Ramos (cell line): ENCODE data around the gene SIMC1.

Experiments
- in situ Hi-C: fragments of 300-500 bp; cut with MboI; formaldehyde crosslinking; loops from one replicate; pipeline ENCODE4 v1.14.3; 2022; ENCODE audit warnings: low sequenced_read_pairs; ENCODE audit not compliant: unreplicated experiment

The SIMC1 gene

DNA sequence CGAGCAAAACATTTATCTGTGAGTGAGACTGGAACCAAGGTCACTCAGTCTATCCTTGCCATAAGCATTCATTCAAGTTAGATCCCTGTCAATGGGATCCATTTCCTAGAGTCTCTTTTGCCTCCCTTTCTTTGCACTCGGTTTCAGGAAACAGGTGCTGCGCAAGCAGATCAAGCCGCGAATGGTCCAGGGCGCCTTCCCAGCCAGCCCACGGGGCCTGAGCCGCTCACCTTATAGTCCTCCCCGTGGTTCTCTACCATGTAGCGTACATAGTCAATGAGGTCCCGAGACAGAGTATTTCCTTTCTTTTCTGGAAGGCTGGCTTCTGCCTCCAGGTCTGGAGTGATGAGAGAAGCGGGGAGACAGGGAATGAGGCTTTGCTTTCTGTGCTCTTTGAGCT, 146.8 kb downstream of the SIMC1 start:
- in situ Hi-C loops, result no loop called here

GRCh38 chr5:176386491-176386890, 148.3 kb downstream of the SIMC1 start:
- in situ Hi-C loops, result no loop called here

DNA sequence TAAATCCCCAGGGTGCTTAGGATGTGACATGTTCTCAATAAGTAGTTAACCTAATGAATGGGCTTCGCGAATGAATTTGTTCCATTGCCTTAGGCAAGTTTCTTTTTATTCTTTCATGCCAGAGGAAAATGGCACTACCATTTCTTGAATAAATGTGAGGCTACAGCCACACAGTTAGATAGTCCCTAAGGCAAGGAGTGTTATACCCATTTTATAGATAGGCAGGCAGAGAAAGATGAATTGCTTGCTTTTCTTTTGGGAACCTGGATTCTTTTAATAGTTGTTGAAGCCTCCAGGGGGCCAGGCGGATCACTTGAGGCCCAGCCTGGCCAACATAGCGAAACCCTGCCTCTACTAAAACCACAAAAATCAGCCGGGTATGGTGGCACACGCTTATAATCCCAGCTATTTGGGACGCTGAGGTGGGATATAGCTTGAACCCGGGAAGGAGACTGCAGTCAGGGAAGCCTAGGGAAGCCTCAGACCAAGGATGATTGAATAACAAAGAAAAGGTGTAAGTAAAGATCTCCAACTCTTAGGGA, 149.2 kb downstream of the SIMC1 start:
- in situ Hi-C loops, result no loop called here

DNA sequence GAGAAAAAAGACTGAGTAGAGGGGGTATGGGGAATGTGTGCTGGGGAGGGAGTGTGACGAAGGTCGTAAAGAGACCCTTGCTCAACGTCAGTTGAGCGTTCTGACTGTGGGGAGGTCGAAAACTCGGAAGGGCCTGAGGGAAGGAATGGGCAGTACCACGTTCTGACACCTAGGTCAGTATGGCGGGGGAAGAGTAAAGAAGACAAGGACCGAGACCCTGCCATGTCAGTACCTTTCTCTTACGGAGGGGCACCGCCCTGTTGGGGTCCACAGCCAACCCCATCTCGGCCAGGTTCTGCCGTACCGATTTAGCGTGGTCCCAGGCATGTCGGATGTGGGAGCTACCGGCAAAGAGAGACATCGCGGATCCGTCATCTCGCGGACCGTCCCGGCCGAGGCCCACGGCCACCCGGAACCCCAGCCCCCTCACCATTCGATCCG, 149.8 kb downstream of the SIMC1 start:
- in situ Hi-C loops, result no loop called here

DNA sequence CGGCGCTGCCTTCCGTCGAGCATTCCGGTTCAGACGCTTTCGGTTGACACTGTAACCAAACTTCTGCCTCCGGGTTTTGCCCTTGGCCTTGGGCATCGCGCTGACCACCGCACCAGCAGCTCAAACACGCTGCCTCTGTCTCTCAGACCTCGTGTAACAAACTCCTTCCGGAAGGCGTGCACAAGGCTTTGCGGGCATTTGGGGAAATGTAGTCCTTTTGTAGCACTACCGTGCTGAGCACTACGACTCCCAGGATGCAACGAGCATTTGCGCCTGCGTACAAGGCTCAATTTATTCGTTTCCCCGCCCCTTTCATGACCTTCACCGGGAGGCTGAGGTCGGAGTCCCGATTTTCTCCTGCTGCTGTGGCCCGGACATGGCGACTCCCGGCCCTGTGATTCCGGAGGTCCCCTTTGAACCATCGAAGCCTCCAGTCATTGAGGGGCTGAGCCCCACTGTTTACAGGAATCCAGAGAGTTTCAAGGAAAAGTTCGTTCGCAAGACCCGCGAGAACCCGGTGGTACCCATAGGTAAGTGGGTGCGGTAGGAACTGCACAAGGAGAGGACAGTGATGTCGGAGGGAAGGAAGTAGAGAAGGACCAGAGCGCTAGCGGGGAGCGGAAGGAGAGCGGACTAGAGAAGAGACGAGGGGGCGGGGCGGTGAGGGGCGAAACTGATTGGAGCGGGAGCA, 150.4 kb downstream of the SIMC1 start, which contains the start of the genes HIGD2A and NOP16:
Gene HIGD2A, plus strand, starts transcription at position 308 of the 691 bp plus-strand sequence. Its CDS starts 69 bp downstream, at position 377.
Gene NOP16, minus strand, starts transcription at position 155 of the 691 bp plus-strand sequence. Its CDS starts 59 bp downstream, at position 96.
- in situ Hi-C loops, result no loop called here

- in situ Hi-C loops, result no loop called here
These were observed 151.2 kb downstream of the SIMC1 start for GRCh38 chr5:176389135-176390123.

DNA sequence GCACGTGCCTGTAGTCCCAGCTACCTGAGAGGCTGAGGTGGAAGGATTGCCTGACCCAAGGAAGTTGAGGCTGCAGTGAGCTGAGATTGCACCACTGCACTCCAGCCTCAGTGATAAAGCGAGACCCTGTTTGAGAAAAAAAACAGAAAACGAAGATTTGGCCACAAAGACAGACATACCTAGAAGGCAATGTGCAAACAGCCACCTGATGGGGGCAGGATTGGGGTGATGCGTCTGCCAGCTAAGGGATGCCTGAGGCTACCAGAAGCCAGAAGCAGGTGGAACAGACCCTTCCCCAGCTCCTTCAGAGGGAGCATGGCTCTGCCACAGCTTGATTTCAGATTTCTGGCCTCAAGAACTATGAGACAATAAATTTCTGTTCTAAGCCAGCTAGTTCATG, 153.3 kb downstream of the SIMC1 start:
- in situ Hi-C loops, result no loop called here

GRCh38 chr5:176391999-176392398, 153.8 kb downstream of the SIMC1 start:
- in situ Hi-C loops, result no loop called here

- in situ Hi-C loops, result no loop called here
These were observed 154.3 kb downstream of the SIMC1 start for GRCh38 chr5:176392526-176392925.

DNA sequence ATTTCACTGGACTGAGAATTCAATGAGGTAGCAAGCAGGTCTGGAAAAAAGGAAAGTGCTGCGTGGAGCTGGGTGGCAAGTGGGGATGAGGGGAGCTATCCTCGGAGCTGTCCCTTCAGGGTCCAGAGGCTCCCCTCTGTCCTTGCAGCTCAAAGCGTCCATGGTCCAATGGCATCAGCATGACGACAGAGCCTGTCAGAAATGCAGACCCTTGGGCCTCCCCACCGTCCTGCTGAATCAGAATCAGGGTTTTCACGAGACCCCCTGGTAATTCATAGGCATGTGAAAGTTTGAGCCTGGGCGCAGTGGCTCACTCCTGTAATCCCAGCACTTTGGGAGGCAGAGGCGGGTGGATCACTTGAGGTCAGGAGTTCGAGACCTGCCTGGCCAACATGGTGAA, 155.9 kb downstream of the SIMC1 start:
- in situ Hi-C loops, result no loop called here

GRCh38 chr5:176394881-176395675, 156.9 kb downstream of the SIMC1 start:
- in situ Hi-C loops, result no loop called here
